GM19238 (cell line): ENCODE data around the gene RGS7.
"Not testable (repeated sequence)": the region's sequence is repeated elsewhere in the genome, so short reads cannot be mapped to it uniquely, and the experiment has no call there.

Experiments used
- DNase-seq: peaks from one replicate; pipeline ENCODE4 v3.0.0; 2011; ENCODE audit warnings: low spot score; ENCODE audit not compliant: insufficient read length

Gene RGS7

DNA sequence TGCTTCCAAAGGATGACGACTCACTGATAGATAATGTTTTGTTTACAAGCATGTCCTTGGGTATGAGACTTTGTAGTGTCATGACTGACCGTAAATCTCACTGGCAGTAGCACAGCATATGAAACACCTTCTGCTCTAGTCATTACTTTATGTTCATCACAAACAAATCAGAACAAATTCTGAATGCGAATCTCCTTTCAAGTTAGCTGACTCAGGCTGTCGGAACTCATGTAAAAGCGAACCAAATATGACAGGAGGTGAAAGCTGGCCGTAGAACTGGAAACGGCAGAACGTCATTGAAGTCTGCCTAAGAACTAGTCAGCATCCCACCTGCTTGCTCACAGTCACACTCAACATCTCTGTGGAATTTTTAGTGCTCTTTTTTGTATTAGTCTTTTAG lies 143.9 kb downstream of the RGS7 start:
- DNase-seq, result no peak

DNA sequence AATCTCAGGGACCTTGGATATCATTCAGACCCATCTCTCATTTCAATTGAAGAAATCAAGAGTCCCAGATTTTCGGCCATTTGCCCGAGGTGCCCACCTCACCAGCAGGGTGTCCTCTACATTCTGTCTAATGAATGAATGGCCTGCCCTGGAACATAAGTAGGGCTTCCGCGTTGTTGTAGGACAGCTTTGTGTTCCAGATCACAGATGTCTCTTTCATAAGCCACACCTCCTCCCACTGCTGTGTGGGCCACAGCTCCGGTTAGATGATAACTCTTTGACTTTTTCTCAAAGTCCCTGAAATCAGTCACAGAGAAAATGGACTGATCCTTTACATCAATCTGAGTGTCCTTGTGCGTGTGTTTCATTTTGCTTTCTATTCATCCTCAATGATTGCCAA lies 144.4 kb downstream of the RGS7 start:
- no peak for DNase-seq

DNA sequence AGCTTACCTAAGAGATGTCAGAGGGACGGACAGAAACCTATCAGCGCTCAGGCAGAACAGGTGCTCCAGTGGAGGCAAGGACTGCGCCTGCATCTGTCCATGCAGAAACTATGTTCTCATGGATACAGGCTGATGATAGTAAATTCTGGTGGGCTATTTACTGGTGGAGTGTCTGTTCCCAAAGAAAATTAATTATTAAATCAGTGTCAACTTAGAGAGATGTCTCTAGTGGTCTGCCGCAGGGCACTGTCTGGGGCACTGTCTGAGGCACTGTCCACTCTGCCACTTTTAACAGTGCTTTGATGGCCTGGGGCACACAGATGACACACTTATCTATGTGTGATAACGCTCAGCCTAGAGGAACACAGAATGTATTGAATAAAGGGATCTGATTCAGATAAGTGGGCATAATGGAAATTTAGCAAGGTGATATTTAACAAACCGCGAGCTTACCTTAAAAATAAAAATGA lies 148.1 kb downstream of the RGS7 start:
- DNase-seq, result no peak

DNA sequence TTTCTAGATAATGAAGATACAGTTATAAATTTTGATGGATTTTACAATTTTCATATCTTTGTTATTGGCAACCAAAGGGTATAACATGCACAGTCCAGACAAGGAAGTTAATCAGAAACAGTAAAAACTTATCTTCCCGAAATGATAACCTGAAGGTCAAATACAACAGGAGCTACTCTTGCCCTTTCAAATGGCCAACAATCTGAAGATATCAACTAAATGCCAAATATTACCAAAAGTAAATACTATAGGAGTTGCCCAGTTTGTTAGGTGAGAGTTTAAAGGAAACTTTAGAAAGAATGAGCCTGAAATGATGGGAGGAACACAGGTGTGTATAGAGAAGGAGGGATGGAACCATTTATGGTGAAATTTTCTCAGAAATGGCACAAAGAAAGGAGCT lies 153.2 kb downstream of the RGS7 start:
- no peak for DNase-seq

DNA sequence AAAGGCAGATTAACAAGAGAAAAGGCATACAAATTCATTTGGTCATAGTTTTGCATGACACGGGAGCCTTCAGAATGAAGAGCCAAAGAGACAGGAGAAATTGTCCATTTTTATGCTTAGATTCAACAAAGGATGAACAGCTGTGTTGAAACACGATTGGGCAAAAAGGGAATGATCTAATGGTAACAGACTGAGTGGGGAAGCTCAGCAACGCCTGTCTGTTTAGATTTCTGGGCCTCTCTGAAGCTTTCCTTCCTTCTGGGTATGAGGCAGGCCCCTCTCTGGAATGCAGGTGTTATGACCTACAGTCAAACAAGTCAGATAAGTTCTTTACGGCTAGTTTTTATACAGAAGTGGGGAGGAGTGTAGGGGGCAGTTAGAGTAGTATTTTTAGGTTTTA lies 154.6 kb downstream of the RGS7 start:
- no peak for DNase-seq

DNA sequence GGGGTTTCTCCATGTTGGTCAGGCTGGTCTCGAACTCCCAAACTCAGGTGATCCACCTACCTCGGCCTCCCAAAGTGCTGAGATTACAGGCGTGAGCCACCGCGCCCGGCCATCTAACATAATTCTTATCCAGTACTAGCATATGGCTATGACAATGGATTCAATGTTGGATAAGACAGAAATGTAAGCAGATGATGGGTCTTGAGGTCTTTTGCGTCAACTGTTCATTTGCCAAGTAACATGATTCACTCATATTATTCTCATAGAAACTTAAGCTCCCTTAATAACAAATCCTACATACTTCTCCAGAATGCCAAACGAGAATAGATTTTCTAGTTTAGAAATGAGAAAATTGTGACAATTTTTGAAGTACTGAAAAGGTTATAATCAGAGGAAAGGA lies 170.3 kb downstream of the RGS7 start:
- no peak for DNase-seq

DNA sequence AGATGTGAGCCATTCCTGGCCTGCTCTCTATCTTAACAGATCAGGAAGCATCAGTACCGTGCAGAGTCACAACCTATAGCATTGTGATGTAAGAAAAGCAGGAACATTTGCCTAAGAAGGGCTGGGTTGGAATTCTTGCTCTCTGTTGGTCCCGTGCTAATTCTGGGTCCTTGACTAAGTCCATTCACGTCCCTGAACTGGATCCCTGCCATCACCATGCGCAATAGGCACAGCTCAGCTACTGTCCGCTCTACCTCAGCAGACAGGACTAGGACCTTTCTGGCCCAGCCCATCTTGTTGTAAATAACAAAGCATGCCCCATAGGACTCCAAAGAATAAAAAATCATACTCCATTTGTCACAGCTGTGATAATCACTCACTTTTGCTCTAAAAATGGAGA lies 175.0 kb downstream of the RGS7 start:
- DNase-seq, result no peak

DNA sequence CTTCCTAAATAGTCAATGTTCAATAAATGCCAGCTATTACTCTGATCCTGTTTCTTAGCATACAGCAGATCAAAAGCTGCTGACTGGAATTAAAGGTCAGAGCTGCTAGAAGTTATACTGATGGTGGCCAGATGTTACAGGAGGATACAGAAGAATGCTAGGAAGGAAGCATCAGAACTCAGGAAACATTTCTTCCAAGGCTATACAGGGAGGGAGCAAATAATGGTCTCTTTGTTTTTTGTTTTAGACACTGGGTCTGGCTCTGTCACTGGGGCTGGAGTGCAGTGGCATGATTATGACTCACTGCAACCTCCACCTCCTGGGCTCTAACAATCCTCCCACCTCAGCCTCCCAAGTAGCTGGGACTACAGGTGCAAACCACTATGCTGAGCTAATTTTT lies 175.5 kb downstream of the RGS7 start:
- DNase-seq, result no peak

DNA sequence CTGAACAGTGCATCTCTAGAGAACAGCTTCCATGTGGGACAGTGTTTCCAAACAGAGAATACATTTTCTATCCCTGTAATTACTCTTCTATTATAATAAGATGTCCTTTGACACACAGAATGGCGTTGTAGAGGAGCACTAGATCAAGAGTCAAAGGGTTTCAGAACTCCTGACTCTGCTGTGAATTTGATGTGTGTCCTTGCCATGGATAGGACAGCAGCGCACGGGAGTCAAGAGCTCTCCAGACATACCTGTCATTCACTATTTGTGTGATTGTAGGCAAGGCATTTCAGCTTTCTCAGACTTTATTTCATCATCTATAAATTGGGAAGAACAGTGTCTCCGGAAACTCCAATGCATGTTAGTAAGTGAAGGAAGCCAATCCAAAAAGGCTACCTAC lies 176.4 kb downstream of the RGS7 start:
- DNase-seq, result no peak

DNA sequence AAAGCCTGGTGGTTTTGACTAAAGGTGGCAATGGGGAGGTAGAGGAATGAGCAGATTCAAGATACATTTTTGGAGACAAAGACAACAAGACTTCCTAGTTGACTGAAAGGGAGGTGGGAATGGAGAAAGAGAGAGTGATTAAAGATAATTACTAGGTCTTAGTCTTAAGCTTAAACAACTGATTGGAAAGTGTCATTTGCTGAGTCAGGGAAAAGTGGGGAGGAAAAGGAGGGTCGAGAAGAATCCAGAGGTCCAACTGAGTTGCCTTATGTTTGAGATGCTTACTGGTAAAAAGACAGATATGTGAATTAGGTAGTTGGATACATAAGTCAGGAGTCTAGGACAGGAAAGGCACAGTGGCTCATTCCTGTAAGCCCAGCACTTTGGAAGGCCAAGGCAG lies 179.3 kb downstream of the RGS7 start:
- DNase-seq, result no peak

DNA sequence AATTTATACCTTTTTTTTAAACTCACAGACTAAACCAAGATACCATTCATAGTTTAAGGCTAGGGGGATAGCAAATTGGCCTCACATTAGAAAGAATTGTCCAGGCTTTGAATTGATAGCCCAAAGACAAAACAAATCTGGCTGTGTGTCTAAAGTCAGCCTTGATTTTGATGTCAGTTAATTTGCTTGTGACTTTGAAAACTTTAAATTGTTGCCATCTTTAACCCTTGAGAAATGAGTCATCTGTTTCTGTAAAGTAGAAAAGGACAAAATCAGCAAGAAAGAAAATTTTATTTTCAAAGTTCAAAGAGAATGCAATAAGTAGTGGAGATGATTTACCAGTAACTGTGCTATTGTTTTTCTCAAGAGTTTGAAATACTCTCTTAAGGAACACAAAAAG lies 184.5 kb downstream of the RGS7 start:
- DNase-seq, result no peak

DNA sequence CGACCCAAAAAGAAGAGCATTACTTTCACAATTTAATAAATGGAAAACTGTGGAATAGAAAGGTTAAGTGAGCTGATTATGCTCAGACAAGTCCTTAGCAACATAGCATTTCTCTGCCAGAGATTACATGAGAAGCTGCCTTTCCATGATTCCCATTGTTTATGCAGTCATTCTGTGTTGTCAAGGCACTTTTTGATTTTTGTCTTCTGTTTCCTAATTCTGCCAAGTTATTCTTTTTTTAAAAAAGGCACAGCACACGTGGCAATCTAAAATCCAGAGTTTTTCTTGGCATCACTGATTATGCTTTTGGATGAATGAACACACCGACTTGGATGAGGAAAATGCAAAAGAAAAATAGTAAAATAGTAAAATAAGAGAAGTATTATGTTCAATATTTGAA lies 185.0 kb downstream of the RGS7 start:
- DNase-seq, result no peak

DNA sequence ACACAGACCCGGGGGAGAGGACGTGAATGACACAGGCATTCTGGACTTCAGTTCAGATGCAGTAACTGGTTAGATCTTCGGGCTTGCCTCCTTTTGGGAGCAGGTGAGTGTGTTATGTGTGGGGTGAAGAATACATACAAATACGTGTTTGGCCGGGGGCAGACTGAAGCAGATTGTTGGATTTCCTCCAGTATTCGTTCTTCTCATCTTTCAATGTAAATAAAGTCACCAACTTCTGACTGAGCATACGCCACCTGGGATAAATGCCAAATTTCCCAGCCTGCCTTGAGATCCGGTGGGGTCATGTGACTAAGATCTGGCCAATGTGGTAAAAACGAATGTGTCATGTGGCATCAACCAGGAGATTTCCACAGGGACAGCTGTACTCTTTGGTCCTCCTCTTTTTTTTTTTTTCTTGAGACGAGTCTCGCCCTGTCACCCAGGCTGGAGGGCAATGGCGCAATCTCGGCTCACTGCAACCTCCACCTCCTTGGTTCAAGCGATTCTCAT lies 189.8 kb downstream of the RGS7 start:
- no peak for DNase-seq

DNA sequence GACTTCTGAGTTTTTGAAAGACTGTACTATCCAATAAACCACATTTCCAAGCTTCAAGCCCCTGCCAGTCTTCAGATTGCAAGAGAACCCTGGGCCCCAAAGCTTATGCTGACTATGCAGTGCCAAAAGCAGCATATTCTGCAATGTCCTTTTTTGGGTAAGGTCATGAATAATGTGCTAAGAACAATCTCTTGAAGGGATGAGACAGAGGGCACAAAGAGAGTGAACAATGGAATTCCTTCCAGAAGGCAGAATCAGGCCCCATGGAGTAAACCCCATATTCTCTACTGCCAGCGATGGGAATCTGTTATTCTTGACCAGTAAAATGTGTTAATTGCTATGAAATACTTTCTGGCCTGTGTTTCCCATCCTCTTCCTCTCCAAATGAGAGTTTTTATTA lies 190.4 kb downstream of the RGS7 start:
- no peak for DNase-seq

DNA sequence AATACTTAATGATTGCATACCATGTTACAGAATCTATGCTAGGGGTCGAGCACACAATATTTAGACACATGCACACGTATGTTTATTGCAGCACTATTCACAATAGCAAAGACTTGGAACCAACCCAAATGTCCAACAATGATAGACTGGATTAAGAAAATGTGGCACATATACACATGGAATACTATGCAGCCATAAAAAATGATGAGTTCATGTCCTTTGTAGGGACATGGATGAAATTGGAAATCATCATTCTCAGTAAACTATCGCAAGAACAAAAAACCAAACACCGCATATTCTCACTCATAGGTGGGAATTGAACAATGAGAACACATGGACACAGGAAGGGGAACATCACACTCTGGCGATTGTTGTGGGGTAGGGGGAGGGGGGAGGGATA lies 191.7 kb downstream of the RGS7 start:
- not testable (repeated sequence) for DNase-seq

DNA sequence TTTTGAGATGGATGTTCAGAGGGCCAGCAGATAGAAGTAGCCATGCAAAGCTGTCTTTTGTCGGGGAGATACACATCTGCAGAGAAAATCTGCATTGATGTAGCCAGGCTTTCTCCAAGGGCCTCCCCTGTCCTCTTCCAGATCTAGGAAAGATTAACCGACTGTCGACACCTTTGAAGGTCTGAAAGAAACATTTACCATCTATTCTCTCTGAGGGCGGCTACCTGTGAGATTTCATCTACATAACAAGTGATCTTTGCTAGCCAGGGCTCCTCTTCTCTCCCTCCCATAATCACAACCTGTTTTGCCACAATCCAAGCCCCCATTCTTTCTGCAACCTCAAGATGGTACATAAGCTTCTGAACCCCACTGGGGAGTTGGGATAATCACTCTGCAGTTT lies 193.6 kb downstream of the RGS7 start:
- no peak for DNase-seq

DNA sequence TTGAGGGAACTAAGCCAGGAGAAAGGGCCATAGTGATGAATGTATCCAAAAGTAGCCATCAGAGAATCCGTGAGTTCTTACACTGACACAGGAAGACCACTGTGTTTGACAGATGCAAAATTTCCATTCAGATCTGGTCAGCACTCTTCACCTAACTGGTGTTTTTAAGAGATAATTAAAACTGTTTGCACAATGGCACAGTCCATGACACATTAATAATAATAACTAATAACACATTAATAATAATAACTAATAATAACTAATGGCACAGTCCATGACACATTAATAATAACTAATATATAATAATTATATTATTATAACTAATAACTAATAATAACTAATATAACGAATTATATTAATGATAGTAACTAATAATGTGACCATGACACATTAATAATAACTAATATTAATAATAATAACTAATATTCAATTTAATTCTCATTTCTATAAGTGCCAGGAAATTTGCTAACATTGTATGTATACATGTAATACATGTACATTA lies 195.8 kb downstream of the RGS7 start:
- DNase-seq, result no peak

DNA sequence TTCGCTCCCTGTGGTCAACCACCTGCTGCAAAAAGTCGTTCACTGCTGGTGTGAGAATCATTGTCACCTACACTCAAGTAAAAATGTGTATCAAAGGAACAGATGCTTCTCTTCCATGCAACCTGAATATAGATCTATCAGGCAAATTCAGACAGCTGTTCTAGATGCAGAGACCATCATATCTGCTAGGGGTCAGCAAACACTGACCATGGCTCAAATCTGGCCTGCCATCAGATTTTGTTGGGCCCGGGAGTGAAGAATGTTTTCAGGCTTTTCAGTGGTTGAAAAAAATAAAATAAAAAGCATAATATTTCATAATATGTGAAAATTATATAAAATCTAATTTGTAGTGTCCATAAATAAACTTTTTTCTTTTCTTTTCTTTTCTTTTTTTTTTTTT lies 199.6 kb downstream of the RGS7 start:
- no peak for DNase-seq

DNA sequence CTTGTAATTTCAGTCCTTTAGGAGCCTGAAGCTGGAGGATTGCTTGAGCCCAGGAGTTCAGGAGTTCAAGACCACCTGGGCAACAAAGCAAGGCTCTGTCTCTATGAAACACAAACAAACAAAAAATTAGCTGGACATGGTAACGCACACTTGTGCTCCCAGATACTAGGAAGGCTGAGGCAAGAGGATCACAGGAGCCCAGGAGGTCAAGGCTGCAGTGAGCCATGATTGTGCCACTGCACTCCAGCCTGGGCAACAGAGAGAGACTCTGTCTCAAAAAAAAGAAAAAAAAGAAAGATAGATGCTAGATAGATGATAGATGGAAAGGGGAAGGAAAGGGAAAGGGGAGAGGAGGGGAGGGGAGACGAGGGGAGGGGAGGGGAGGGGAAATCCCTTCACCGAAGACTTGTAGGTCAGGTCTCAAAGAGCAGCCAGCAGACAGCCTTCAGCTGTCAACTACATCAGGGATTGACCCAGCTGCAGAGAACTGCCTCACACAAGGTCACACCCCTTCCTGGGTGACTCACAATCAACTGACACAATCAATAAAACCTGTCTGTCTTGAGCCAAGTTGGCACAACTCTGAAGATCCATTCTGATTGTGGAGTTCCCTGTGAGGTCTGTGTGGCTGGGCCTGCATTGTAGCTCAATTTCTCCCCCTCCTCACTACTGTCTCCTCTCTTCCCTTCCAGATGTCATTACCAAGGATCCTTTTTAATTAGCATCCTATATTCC lies 200.6 kb downstream of the RGS7 start:
- DNase-seq, result no peak

DNA sequence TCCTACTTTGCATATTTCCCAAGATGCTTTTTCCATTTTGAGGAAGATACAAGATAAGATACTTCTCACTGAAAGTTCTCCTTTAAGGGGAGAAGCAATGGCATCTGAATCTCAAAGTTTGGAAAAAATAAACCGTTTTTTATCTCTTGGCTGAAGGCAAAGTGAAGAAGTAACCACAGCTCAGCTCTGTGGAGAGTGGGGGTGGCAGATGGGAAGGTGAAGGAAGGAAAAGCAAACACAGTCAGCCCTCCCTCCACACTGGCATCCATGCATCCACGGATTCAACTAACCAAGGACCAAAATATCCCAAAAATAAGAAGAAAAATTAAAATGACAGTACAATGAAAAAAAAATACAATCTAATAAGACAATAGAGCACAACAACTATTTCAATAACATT lies 211.1 kb downstream of the RGS7 start:
- no peak for DNase-seq

DNA sequence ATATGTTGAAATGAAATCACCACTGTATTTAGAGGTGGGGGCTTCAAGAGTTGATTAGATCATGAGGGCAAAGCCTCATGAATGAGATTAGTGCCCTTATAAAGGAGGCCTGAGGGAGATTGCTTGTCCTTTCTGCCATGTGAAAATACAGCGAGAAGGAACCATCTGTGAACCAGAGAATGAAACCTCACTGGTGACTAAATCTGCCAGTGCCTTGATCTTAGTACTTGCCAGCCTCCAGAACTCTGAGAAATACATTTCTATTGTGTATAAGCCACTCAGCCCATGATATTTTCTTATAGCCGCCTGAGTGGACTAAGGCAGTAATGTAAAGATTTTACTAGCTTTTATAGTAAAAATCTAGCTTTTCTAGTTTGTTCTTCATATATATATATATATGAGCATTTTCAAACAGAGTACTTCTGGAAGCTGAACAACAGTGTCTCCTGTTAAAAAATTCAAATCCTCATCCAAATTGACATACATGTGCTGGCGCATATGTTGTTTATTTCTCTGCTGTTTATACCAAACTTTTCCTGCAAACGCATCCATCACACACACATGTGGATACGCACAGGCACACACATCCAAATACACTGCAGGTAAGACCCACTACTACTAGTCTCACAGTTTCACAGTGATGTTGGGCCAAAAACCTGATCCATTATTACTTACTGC lies 213.1 kb downstream of the RGS7 start:
- DNase-seq, result no peak

DNA sequence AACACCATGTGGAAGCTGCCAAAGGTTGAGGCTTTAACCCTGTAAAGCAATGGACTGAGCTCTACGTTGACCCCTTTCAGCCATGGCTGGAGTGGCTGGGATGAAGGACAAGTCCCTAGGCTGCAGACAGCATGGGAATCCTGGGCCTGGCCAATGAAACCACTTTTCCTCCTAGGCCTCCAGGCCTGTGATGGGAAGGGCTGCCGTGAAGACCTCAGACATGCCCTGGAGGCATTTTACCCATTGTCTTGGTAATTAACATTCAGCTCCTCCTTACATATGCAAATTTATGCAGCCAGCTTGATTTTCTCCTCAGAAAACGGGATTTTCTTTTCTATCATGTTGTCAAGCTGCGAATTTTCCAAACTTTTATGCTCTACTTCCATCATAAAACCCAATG lies 214.5 kb downstream of the RGS7 start:
- DNase-seq, result no peak

DNA sequence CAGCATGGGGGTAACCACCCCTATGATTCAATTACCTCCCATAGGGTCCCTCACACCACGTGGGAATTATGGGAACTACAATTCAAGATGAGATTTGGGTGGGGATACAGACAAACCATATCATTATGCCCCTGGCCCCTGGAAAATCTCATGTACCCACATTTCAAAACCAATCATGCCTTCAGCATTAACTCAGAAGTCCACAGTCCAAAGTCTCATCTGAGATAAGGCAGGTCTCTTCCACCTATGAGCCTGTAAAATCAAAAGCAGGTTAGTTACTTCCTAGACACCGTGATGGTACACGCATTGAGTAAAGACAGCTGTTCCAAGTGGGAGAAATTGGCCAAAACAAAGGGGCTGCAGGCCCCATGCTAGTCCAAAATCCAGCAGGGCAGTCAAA lies 215.4 kb downstream of the RGS7 start:
- DNase-seq, result not testable (repeated sequence)
